ENCODE measurements around the gene POLR1B. TPM values are rescaled to one million over a fixed set of nuclear protein-coding genes. Genes with fewer than 3 reads are reported as not detected.
"Not testable (repeated sequence)": the region's sequence is repeated elsewhere in the genome, so short reads cannot be mapped to it uniquely, and the experiment has no call there.

POLR1B gene
- total and polyA plus RNA-seq, 12 donors: 3.5 to 15.3 (median 10.4) TPM

DNA sequence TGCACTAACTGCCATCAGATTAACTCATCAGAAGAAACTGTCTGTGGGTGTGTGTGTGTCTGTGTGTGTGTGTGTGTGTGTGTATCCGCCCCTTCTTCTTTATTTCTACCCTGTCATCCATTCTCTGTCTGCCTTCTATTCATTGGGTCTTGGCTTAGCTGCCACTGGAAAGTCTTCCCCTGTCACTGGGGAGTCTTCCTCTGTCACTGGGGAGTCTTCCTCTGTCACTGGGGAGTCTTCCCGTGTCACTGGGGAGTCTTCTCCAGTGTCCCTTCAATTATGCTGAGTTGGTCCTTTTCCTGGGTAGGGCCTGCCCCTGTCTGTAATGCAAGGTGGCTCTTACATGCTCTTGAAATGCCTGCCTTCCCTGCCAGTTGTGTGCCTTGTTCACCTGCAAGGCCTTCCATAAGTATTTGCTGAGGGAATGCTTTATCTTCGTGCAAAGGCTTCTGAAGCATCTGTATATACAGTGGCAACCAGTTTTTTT is 18.9 kb upstream of the POLR1B start:
- intact Hi-C loops (cut with DNase I): no loop called here
- Histone ChIP-seq H3K9me3 (no peaks in the 10 kb centered on the region), H3K4me1 (no peaks in the 10 kb centered on the region), H3K27ac (no peak overlapping the region), H3K36me3 (peaks cover 0 to 58% (median 16%) of the 10 kb centered on the region in 9 donors), H3K4me3 (no peak overlapping the region), H3K27me3 (no peaks in the 10 kb centered on the region)
- TF ChIP-seq, protein P1, sequence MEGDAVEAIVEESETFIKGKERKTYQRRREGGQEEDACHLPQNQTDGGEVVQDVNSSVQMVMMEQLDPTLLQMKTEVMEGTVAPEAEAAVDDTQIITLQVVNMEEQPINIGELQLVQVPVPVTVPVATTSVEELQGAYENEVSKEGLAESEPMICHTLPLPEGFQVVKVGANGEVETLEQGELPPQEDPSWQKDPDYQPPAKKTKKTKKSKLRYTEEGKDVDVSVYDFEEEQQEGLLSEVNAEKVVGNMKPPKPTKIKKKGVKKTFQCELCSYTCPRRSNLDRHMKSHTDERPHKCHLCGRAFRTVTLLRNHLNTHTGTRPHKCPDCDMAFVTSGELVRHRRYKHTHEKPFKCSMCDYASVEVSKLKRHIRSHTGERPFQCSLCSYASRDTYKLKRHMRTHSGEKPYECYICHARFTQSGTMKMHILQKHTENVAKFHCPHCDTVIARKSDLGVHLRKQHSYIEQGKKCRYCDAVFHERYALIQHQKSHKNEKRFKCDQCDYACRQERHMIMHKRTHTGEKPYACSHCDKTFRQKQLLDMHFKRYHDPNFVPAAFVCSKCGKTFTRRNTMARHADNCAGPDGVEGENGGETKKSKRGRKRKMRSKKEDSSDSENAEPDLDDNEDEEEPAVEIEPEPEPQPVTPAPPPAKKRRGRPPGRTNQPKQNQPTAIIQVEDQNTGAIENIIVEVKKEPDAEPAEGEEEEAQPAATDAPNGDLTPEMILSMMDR (IDR thresholded peaks at IDR 0.05): no peak
- WGBS, 2 donors: 97% methylated on average over 3 of the region's 3 CpGs
- ATAC-seq (no peak), DNase-seq (no peak)

DNA sequence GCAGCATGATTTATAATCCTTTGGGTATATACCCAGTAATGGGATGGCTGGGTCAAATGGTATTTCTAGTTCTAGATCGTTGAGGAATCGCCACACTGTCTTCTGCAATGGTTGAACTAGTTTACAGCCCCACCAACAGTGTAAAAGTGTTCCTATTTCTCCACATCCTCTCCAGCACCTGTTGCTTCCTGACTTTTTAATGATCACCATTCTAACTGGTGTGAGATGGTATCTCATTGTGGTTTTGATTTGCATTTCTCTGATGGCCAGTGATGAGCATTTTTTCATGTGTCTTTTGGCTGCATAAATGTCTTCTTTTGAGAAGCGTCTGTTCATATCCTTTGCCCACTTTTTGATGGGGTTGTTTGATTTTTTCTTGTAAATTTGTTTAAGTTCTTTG is 18.0 kb upstream of the POLR1B start:
- H3K27ac ChIP-seq; H3K27me3 ChIP-seq; H3K9me3 ChIP-seq; ATAC-seq; intact Hi-C loops (cut with DNase I); H3K4me3 ChIP-seq; DNase-seq; H3K4me1 ChIP-seq: not testable (repeated sequence)
- peaks cover 0 to 58% (median 24%) of the 10 kb centered on the region in 9 donors for H3K36me3 ChIP-seq
- 99 to 100% methylated on average over 3 of the region's 3 CpGs for WGBS, 2 donors

DNA sequence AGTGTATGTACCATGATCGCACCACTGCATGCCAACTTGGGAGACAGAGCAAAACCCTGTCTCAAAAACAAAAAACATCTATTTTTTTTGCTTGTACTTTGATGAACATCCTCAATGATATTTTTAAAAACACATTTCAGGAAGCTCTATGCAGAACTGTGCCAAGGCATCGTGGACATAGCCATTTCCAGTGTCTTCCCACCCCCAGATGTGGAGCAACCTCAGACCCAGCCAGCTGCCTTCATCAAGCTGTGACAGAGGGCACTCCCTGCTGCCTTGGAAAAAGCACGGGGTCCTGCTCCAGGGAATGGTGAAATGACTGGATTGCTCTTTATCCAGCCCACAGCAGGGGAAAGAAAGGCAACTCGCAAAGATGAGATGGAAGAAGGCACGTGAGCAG is 13.7 kb upstream of the POLR1B start:
- H3K27me3 ChIP-seq: no peaks in the 10 kb centered on the region
- intact Hi-C loops (cut with DNase I): no loop called here
- WGBS, 2 donors: 90 to 92% methylated on average over 5 of the region's 5 CpGs
- no peak overlapping the region for H3K4me3 ChIP-seq
- ATAC-seq: no peak
- TF ChIP-seq, protein P1 (IDR thresholded peaks at IDR 0.05): no peak
- H3K27ac ChIP-seq: no peak overlapping the region
- H3K9me3 ChIP-seq: no peaks in the 10 kb centered on the region
- no peak for DNase-seq
- peaks cover 0 to 62% (median 13%) of the 10 kb centered on the region in 9 donors for H3K36me3 ChIP-seq
- H3K4me1 ChIP-seq: peaks cover 0 to 14% (median 0%) of the 10 kb centered on the region in 9 donors

DNA sequence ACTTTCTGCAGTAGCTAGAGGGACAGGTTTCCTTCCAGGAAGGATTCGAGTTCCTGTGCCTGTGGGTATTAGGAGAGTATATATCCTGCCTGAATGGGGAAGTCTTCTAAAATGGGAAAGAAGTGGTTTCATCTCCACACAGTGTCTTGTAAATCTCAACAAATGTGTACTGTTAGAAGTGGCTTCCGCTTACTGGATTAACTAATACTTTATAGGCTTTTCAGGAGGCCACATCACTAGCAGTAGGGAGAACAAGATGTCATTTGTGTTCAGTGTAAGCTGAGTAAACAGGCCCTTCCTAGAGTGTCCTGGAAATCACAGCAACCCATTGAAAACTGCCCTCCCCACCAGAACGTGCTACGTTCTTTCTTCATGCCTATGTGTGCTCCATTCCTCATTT is 12.5 kb upstream of the POLR1B start:
- H3K4me1 ChIP-seq: peaks cover 0 to 14% (median 0%) of the 10 kb centered on the region in 9 donors
- ATAC-seq (peak in 1 of 8 donors; percentile 35), DNase-seq (no peak)
- H3K9me3 ChIP-seq: no peaks in the 10 kb centered on the region
- no peaks in the 10 kb centered on the region for H3K27me3 ChIP-seq
- intact Hi-C loops (cut with DNase I): loop anchor here in 2 of 10 donors (10.0 kb wide), 1 partner anchor 45 kb away; the partner anchor contains the start of gene TTL (in 2 of the 2)
- no peak overlapping the region for H3K27ac ChIP-seq
- WGBS, 2 donors: 81 to 85% methylated on average over 4 of the region's 4 CpGs
- peaks cover 0 to 65% (median 13%) of the 10 kb centered on the region in 9 donors for H3K36me3 ChIP-seq
- TF ChIP-seq, protein P1 (IDR thresholded peaks at IDR 0.05): no peak
- H3K4me3 ChIP-seq: no peak overlapping the region

DNA sequence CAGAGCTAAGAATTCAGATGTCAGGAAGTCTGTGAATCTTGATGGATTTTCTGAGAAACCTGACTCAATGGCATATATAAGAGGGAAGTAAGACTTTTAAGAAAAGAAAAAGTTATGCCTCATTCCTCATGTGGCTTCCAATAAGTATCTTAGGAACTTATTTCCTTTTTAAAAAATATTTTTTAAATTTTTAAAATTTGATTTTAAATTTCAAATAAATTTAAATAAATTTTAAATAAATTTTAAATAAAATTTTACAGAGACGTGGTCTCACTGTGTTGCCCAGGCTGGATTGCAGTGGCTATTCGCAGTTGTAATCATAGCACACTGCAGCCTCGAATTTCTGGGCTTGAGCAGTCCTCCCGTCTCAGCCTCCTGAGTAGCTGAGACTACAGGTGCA is 11.5 kb upstream of the POLR1B start:
- TF ChIP-seq, protein P1 (IDR thresholded peaks at IDR 0.05): no peak
- no peak overlapping the region for H3K4me3 ChIP-seq
- WGBS, 2 donors: 98 to 99% methylated on average over 4 of the region's 4 CpGs
- intact Hi-C loops (cut with DNase I): loop anchor here in 2 of 10 donors (10.0 kb wide), 1 partner anchor 46 kb away; the partner anchor contains the start of gene TTL (in 2 of the 2)
- no peaks in the 10 kb centered on the region for H3K27me3 ChIP-seq
- peaks cover 0 to 65% (median 13%) of the 10 kb centered on the region in 9 donors for H3K36me3 ChIP-seq
- H3K9me3 ChIP-seq: no peaks in the 10 kb centered on the region
- no peak overlapping the region for H3K27ac ChIP-seq
- no peak for DNase-seq
- H3K4me1 ChIP-seq: peaks cover 0 to 14% (median 0%) of the 10 kb centered on the region in 9 donors
- ATAC-seq: no peak
